ENCODE measurements around the gene TNK2.

TNK2 gene

GRCh38 chr3:195886181-195887141, 21.9 kb downstream of the TNK2 start:
- DNase-seq, result no peak

GRCh38 chr3:195885036-195885891, 23.1 kb downstream of the TNK2 start:
- no peak for DNase-seq

GRCh38 chr3:195884691-195885035, 23.7 kb downstream of the TNK2 start:
- no peak for DNase-seq

GRCh38 chr3:195883801-195884200, 24.6 kb downstream of the TNK2 start:
- no peak for DNase-seq

GRCh38 chr3:195883160-195883559, 25.2 kb downstream of the TNK2 start:
- DNase-seq, result no peak

- DNase-seq, result no peak
These were observed 26.3 kb downstream of the TNK2 start for GRCh38 chr3:195882002-195882441.

GRCh38 chr3:195881276-195881988, 26.9 kb downstream of the TNK2 start:
- no peak for DNase-seq

GRCh38 chr3:195880037-195880431, 28.3 kb downstream of the TNK2 start:
- no peak for DNase-seq

- DNase-seq, result no peak
These were observed 28.8 kb downstream of the TNK2 start for GRCh38 chr3:195879416-195880036.

- no peak for DNase-seq
These were observed 29.7 kb downstream of the TNK2 start for GRCh38 chr3:195878424-195879274.

GRCh38 chr3:195877767-195878423, 30.5 kb downstream of the TNK2 start:
- no peak for DNase-seq

GRCh38 chr3:195877136-195877715, 31.1 kb downstream of the TNK2 start:
- DNase-seq, result no peak

GRCh38 chr3:195876297-195877064, 31.9 kb downstream of the TNK2 start:
- DNase-seq, result no peak

- DNase-seq, result no peak
These were observed 32.7 kb downstream of the TNK2 start for GRCh38 chr3:195875482-195876236.

GRCh38 chr3:195873971-195874370, 34.4 kb downstream of the TNK2 start:
- DNase-seq, result no peak

GRCh38 chr3:195873281-195873887, 35.0 kb downstream of the TNK2 start:
- no peak for DNase-seq

GRCh38 chr3:195872800-195873199, 35.6 kb downstream of the TNK2 start:
- no peak for DNase-seq

GRCh38 chr3:195872097-195872496, 36.3 kb downstream of the TNK2 start:
- DNase-seq, result no peak
